ENCODE data around the gene ADM5. TPM values are rescaled to one million over a fixed set of nuclear protein-coding genes. Genes with fewer than 3 reads are reported as not detected.
A peak's percentile ranks its signal among the peaks of the same experiment; 100 is the strongest.

The ADM5 gene
- total and polyA plus RNA-seq, 2 experiments from 2014 or later = 2.8 to 5.7 TPM

DNA sequence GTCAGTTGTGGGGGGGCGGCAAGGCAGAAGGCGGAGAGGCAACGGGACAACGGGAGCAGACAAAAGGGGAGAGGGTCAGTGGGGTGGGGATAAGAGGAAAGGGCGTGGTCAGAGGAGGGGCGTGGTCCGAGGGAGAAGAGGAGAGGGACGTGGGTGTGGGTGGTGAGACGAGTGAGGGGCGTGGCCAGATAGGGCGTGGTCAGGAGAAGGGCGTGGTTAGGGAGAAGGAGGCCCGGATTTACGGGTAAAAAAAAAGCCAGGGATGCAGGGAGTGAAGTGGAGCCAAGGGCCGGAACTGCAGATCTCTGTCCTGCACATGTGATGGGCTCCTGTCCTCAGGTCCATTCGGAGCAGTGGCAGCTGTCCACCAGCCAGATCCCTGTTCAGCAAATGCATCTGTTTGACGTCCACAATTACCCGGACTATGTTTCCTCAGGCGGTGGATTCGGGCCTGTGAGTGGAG lies 23.0 kb downstream of the ADM5 start:
- Histone ChIP-seq H2AFZ (no peak overlapping the region), H3F3A (replicated peaks; ENCODE audit: low read depth) (no peaks in the 10 kb centered on the region), H3K36me3 (ENCODE audit: insufficient read depth) (peaks cover 7% of the 10 kb centered on the region; the same call in 1 of the 2 replicates), H3K27me3 (ENCODE audit: insufficient read depth) (no peaks in the 10 kb centered on the region), H3K4me2 (0 out of 2 replicates have a peak overlapping the region, but pooled peaks have one; percentile 43), H3K4me1 (ENCODE audit: insufficient read depth) (peaks cover 3% of the 10 kb centered on the region; the same call in 1 of the 2 replicates), H3K9me2 (ENCODE audit: insufficient read depth) (no peaks in the 10 kb centered on the region), H3K27ac (ENCODE audit: low read depth) (no peak overlapping the region), H3K4me3 (no peak overlapping the region), H4K20me1 (replicated peaks; ENCODE audit: insufficient read depth) (no peaks in the 10 kb centered on the region), H3K79me2 (replicated peaks; ENCODE audit: insufficient read depth) (no peaks in the 10 kb centered on the region)
- Mint-ChIP-seq H3K9me3 (no peaks in the 10 kb centered on the region), H3K27ac (no peak overlapping the region), H3K4me3 (no peak overlapping the region), H3K36me3 (ENCODE audit: low read depth) (peaks cover 55% of the 10 kb centered on the region), H3K27me3 (ENCODE audit: insufficient read depth, low read depth, poor library complexity) (peaks cover 11% of the 10 kb centered on the region), H3K4me1 (peaks cover 4% of the 10 kb centered on the region; the same call in 2 of the 3 replicates)
- DNase-seq (ENCODE audit: low spot score) = peak; percentile 92
- peak; percentile 93 for ATAC-seq
- TF ChIP-seq REST (IDR thresholded peaks at IDR 0.05; ENCODE audit: unreplicated experiment) (no peak), POLR2AphosphoS5 (IDR thresholded peaks at IDR 0.05; ENCODE audit: low read depth) (peak; percentile 60)

GRCh38 chr19:49713236-49713845 lies 23.9 kb downstream of the ADM5 start:
- Histone ChIP-seq H3K4me3 (no peak overlapping the region), H3K27ac (ENCODE audit: low read depth) (no peak overlapping the region), H2AFZ (no peak overlapping the region), H3K9me2 (ENCODE audit: insufficient read depth) (no peaks in the 10 kb centered on the region), H3K36me3 (ENCODE audit: insufficient read depth) (peaks cover 7% of the 10 kb centered on the region; the same call in 1 of the 2 replicates), H3K79me2 (replicated peaks; ENCODE audit: insufficient read depth) (no peaks in the 10 kb centered on the region), H3K4me1 (ENCODE audit: insufficient read depth) (peaks cover 3% of the 10 kb centered on the region; the same call in 1 of the 2 replicates), H3K4me2 (no peak overlapping the region), H3F3A (replicated peaks; ENCODE audit: low read depth) (0 out of 2 replicates have a peak, but pooled peaks cover under 1% of the 10 kb centered on the region), H4K20me1 (replicated peaks; ENCODE audit: insufficient read depth) (no peaks in the 10 kb centered on the region), H3K27me3 (ENCODE audit: insufficient read depth) (no peaks in the 10 kb centered on the region)
- peaks cover 16% of the 10 kb centered on the region for H3K27me3 Mint-ChIP-seq (ENCODE audit: insufficient read depth, low read depth, poor library complexity)
- H3K36me3 Mint-ChIP-seq (ENCODE audit: low read depth) = peaks cover 52% of the 10 kb centered on the region
- DNase-seq (ENCODE audit: low spot score) = no peak
- ATAC-seq = no peak
- peaks cover 7% of the 10 kb centered on the region; the same call in 2 of the 3 replicates for H3K4me1 Mint-ChIP-seq
- no peaks in the 10 kb centered on the region for H3K9me3 Mint-ChIP-seq
- TF ChIP-seq ZNF114 (CRISPR knock-in tag; IDR thresholded peaks at IDR 0.05) (no peak), JUNB (IDR thresholded peaks at IDR 0.05; ENCODE audit: unreplicated experiment) (no peak), EZH2 (IDR thresholded peaks at IDR 0.05; ENCODE audit: low read depth, unreplicated experiment) (no peak), POLR2AphosphoS5 (IDR thresholded peaks at IDR 0.05; ENCODE audit: low read depth) (no peak), ETS1 (IDR thresholded peaks at IDR 0.05) (no peak), CREB1 (CRISPR knock-in tag; IDR thresholded peaks at IDR 0.05; ENCODE audit: low read depth) (no peak)
- H3K27ac Mint-ChIP-seq = no peak overlapping the region
- no peak overlapping the region for H3K4me3 Mint-ChIP-seq

Data from GM23338 (cell line).